ENCODE results near the gene DGKK.

DNA sequence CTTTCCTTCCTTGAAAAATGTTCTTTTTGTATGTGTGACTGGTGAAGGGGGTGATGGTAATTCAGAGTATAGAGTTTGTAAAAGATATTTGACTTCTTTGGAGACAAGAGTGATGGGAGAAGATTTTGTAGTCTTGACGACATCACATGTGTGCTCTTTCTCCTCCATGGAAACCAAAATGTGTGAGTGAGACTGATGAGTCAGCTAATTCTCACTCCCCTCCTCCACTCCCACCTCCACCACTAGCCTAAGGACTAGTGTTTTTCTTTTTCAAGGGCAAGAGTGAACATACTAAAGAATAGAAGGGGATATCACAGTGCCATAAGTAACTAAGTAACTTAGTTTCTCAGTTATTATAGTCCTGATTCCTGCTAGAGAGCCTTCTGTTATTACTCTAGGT is 14.0 kb upstream of the DGKK start:
- TF ChIP-seq, protein P1, sequence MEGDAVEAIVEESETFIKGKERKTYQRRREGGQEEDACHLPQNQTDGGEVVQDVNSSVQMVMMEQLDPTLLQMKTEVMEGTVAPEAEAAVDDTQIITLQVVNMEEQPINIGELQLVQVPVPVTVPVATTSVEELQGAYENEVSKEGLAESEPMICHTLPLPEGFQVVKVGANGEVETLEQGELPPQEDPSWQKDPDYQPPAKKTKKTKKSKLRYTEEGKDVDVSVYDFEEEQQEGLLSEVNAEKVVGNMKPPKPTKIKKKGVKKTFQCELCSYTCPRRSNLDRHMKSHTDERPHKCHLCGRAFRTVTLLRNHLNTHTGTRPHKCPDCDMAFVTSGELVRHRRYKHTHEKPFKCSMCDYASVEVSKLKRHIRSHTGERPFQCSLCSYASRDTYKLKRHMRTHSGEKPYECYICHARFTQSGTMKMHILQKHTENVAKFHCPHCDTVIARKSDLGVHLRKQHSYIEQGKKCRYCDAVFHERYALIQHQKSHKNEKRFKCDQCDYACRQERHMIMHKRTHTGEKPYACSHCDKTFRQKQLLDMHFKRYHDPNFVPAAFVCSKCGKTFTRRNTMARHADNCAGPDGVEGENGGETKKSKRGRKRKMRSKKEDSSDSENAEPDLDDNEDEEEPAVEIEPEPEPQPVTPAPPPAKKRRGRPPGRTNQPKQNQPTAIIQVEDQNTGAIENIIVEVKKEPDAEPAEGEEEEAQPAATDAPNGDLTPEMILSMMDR (IDR thresholded peaks at IDR 0.05; ENCODE audit: insufficient read depth, low read length): no peak
- TF ChIP-seq REST (IDR thresholded peaks at IDR 0.05; ENCODE audit: insufficient replicate concordance, low read depth): no peak

Data from HL-60 (cell line).